Measurements from ENCODE around the gene RBM10.
A peak's percentile ranks its signal among the peaks of the same experiment; 100 is the strongest.

Gene RBM10

DNA sequence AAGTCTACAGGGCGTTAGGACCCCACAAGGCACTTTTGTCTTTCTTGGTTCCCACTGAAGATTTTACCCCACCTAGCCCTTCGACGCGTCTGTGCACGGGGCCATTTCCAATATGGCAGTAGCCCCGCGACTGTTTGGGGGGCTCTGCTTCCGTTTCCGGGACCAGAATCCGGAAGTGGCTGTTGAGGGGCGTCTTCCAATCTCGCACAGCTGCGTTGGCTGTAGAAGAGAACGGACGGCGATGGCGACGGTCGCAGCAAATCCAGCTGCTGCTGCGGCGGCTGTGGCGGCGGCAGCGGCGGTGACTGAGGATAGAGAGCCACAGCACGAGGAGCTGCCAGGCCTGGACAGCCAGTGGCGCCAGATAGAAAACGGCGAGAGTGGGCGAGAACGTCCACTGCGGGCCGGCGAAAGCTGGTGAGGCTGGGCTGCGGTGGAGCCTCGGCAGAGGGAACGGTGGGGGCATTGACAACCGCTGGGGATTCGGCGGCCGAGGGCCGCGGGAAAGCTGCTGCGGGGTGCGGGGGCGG, 87.8 kb downstream of the RBM10 start, which contains the start of gene USP11:
Gene USP11 (plus strand): TSS at position 207 of the 530 bp plus-strand sequence. CDS start 35 bp downstream, at position 242.
- TF ChIP-seq, protein P1, sequence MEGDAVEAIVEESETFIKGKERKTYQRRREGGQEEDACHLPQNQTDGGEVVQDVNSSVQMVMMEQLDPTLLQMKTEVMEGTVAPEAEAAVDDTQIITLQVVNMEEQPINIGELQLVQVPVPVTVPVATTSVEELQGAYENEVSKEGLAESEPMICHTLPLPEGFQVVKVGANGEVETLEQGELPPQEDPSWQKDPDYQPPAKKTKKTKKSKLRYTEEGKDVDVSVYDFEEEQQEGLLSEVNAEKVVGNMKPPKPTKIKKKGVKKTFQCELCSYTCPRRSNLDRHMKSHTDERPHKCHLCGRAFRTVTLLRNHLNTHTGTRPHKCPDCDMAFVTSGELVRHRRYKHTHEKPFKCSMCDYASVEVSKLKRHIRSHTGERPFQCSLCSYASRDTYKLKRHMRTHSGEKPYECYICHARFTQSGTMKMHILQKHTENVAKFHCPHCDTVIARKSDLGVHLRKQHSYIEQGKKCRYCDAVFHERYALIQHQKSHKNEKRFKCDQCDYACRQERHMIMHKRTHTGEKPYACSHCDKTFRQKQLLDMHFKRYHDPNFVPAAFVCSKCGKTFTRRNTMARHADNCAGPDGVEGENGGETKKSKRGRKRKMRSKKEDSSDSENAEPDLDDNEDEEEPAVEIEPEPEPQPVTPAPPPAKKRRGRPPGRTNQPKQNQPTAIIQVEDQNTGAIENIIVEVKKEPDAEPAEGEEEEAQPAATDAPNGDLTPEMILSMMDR (IDR thresholded peaks at IDR 0.05; ENCODE audit: low read depth, low read length, missing control alignments) = no peak
- in situ Hi-C loops (cut with HindIII; ENCODE audit: low pct_ligation_motif_present, low sequenced_read_pairs) = no loop called here
- peak within 1 kb of the TSS; percentile 71 for H3K4me3 ChIP-seq (ENCODE audit: low read depth, low read length)
- H3K27ac ChIP-seq = peak within 1 kb of the TSS; percentile 97
- peak; percentile 10 for DNase-seq
- no peaks in the 10 kb centered on the region for H3K27me3 ChIP-seq (replicated peaks)
- H3K36me3 ChIP-seq (replicated peaks) = peaks cover 14% of the 10 kb centered on the region

DNA sequence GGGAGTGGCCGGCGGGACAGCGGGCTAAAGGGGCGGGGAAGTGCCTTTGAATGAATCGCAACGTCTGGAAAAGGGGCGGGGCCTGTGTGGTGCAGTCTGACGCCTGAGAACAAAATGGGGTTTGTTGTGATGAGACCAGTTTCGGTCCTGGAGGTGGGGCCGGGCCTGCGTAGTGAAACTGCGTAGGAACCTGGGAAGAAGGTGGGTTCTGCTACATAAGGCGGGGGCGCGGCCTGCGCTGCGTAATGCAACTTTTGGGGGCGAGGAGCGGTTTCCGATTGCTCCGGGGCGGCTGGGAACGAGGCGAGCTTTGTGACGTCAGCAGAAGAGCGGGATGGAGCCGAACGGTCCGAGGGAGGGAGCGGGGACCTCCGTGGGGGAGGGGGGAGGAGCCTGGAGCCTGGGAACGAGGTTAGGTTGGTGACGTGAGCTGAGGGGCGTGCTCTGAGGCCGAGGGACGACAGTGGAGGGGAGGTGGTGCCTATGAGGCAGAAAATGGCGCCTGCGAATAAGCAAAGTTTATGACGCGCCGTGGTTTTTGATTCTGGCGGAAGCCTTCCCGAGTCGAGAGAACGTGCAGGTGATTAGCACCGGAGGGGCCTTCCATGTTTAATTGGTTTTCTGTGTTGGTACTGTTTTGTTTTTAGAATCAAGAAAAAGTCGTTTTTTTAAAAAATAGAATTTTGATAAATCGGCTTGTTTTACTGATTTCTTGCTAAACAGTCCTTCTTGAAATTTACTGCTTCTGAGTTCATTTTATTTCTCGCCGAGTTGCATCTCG, 88.5 kb downstream of the RBM10 start:
- in situ Hi-C loops (cut with HindIII; ENCODE audit: low pct_ligation_motif_present, low sequenced_read_pairs) = no loop called here
- Histone ChIP-seq H3K36me3 (replicated peaks) (peaks cover 8% of the 10 kb centered on the region), H3K4me3 (ENCODE audit: low read depth, low read length) (peak overlapping the region; percentile 71), H3K27me3 (replicated peaks) (no peaks in the 10 kb centered on the region), H3K27ac (peak overlapping the region; percentile 97)
- peak; percentile 97 for DNase-seq
- TF ChIP-seq, protein P1 (IDR thresholded peaks at IDR 0.05; ENCODE audit: low read depth, low read length, missing control alignments) = no peak

DNA sequence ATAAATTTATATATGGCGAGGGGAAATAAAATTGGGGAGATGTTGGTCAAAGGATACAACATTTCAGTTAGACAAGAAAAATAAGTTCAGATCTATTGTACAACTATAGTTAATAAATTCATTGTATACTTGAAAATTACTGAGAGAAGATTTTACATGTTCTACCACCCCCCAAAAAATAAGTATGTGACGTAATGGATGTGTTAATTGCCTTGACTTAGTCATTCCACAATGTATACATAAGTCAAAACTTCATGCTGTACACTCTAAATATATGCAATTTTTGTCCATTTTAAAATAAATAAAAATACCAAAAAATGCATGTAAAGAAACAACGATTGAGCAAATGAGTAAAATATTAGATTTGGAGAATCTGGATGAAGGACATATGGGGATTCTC, 89.6 kb downstream of the RBM10 start:
- TF ChIP-seq, protein P1 (IDR thresholded peaks at IDR 0.05; ENCODE audit: low read depth, low read length, missing control alignments) = no peak
- peak overlapping the region; percentile 71 for H3K4me3 ChIP-seq (ENCODE audit: low read depth, low read length)
- no peaks in the 10 kb centered on the region for H3K36me3 ChIP-seq (replicated peaks)
- H3K27me3 ChIP-seq (replicated peaks) = no peaks in the 10 kb centered on the region
- H3K27ac ChIP-seq = peak overlapping the region; percentile 97
- DNase-seq = no peak
- in situ Hi-C loops (cut with HindIII; ENCODE audit: low pct_ligation_motif_present, low sequenced_read_pairs) = no loop called here

DNA sequence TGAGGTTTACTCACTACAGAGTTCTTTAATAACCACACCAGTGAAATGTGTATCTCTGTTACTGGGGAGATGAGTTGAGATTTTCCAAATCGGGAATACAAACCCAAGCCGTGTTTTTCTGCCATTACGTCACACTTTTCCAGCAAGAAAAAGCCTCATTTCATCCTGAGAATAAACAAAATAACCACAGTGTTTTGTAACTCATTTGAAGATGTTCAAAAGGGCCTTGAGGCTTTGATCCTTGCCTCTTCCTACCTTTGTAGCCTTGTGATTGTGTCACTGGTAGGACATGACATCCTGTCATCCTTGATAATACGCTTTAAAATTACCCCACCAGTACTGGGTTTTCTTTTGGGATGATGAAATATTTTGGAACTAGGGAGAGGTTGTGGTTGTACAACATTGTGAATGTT, 90.7 kb downstream of the RBM10 start:
- no peak overlapping the region for H3K4me3 ChIP-seq (ENCODE audit: low read depth, low read length)
- H3K36me3 ChIP-seq (replicated peaks) = peaks cover 6% of the 10 kb centered on the region
- in situ Hi-C loops (cut with HindIII; ENCODE audit: low pct_ligation_motif_present, low sequenced_read_pairs) = no loop called here
- no peaks in the 10 kb centered on the region for H3K27me3 ChIP-seq (replicated peaks)
- TF ChIP-seq, protein P1 (IDR thresholded peaks at IDR 0.05; ENCODE audit: low read depth, low read length, missing control alignments) = no peak
- H3K27ac ChIP-seq = no peak overlapping the region
- no peak for DNase-seq

Measured in brain microvascular endothelial cell (primary cell).